GM19193 (cell line): ENCODE results near the gene CCDC122.

Experiments
- POLR2A ChIP-seq: IDR thresholded peaks from 4 replicates; pipeline ENCODE4 v1.6.1; 2011; ENCODE audit not compliant: insufficient read depth, insufficient read length; ENCODE audit errors: extremely low read depth

The CCDC122 gene

GRCh38 chr13:43880926-43881325 is 1.4 kb upstream of the CCDC122 start:
- no peak for TF ChIP-seq POLR2A

GRCh38 chr13:43880214-43880855 is 795 bp upstream of the CCDC122 start:
- TF ChIP-seq POLR2A = no peak

GRCh38 chr13:43879755-43880181 is 228 bp upstream of the CCDC122 start, which contains the start of gene LACC1:
TSS of gene LACC1 (plus strand) at chr13:43879904. CDS start at chr13:43880986, 1,082 bp downstream.
- no peak for TF ChIP-seq POLR2A

- TF ChIP-seq POLR2A = no peak
These were observed 1.8 kb downstream of the CCDC122 start for GRCh38 chr13:43877766-43878165.

GRCh38 chr13:43877326-43877725 is 2.2 kb downstream of the CCDC122 start:
- TF ChIP-seq POLR2A = no peak

- no peak for TF ChIP-seq POLR2A
These were observed 3.2 kb downstream of the CCDC122 start for GRCh38 chr13:43876366-43876765.

- TF ChIP-seq POLR2A = no peak
These were observed 4.9 kb downstream of the CCDC122 start for GRCh38 chr13:43874504-43875092.

- no peak for TF ChIP-seq POLR2A
These were observed 7.4 kb downstream of the CCDC122 start for GRCh38 chr13:43872181-43872580.

- no peak for TF ChIP-seq POLR2A
These were observed 13.6 kb downstream of the CCDC122 start for GRCh38 chr13:43865892-43866291.

- TF ChIP-seq POLR2A = no peak
These were observed 14.6 kb downstream of the CCDC122 start for GRCh38 chr13:43864921-43865320.

- TF ChIP-seq POLR2A = no peak
These were observed 17.7 kb downstream of the CCDC122 start for GRCh38 chr13:43861863-43862262.

GRCh38 chr13:43852923-43853404 is 26.6 kb downstream of the CCDC122 start:
- TF ChIP-seq POLR2A = no peak

GRCh38 chr13:43850873-43851272 is 28.7 kb downstream of the CCDC122 start:
- no peak for TF ChIP-seq POLR2A

GRCh38 chr13:43848001-43848649 is 31.4 kb downstream of the CCDC122 start:
- no peak for TF ChIP-seq POLR2A

GRCh38 chr13:43846496-43847158 is 32.9 kb downstream of the CCDC122 start:
- no peak for TF ChIP-seq POLR2A
